Gastroesophageal sphincter (tissue), 2 donors: ENCODE data around the gene PTPRN2.
A peak's percentile ranks its signal among the peaks of the same experiment; 100 is the strongest.

Experiments used
- EP300 ChIP-seq: sonication (generic); formaldehyde crosslinking; IDR thresholded peaks from one replicate; pipeline ENCODE4 v1.6.1; 2017; ENCODE audit warnings: antibody characterized with exemption, mild to moderate bottlenecking
- POLR2A ChIP-seq, 2 donors: fragments of 450-650 bp; IDR thresholded peaks; one replicate each; pipeline ENCODE4 v1.6.1; 2017; ENCODE audit warnings: antibody characterized with exemption in 2 of 2, mild to moderate bottlenecking in 2 of 2, moderate library complexity in 1 of 2

DNA sequence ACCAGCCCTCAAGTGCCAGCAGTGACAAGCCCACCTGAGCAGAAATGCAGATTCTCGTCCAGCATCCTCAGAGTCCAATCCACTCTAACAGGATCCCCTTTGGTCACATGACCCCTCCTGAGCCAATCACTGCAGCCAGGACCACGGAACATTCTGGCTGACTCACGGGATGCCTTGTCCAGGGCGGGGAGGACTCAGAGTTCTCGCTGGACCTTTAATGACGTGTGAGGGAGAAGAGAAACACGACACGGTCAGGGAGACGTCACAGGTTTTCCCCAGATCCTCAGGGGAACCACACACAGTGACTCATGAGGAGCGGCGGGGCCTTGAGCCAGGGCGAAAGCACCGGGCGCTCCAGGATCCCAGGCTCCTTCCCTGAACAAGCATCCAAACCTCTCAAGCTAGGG is 155.7 kb downstream of the PTPRN2 start:
- TF ChIP-seq EP300 (peak; percentile 73), POLR2A (IDR thresholded peaks at IDR 0.05) (no peak)
